ENCODE results near the gene PLA2G4A.

DNA sequence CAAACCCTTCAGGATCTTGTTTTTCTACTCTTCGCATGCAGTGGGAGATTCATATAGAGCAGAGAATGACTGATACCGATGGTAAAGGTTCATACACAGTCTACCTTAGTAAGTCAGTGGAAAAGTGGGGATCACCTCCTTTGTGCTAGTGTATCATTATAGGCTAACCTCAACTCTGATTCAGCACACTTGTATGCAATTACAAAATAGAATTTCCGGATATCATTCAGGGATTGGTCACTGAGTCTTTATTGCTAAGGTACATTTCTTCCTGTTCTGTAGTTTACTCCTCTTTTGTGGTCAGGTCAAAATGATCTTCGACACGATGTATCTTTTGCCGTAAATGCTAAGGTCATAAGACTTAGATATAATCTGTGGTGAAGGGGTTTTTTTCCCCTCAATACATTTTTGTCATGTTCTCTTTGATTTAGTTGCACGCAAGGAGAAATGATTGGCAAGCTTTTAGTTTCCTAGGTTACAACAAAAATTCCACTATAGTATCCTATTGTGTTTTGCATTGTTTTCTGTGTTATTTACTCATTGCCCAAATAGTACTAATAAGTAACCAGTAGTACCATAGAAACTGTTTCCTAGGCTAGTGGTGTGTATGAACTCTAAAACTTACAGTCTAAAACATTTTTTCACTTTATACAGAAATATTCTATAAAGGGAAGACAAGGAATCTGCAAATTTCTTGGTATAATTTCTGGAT is 35.7 kb upstream of the PLA2G4A start:
- TF ChIP-seq, protein P1, sequence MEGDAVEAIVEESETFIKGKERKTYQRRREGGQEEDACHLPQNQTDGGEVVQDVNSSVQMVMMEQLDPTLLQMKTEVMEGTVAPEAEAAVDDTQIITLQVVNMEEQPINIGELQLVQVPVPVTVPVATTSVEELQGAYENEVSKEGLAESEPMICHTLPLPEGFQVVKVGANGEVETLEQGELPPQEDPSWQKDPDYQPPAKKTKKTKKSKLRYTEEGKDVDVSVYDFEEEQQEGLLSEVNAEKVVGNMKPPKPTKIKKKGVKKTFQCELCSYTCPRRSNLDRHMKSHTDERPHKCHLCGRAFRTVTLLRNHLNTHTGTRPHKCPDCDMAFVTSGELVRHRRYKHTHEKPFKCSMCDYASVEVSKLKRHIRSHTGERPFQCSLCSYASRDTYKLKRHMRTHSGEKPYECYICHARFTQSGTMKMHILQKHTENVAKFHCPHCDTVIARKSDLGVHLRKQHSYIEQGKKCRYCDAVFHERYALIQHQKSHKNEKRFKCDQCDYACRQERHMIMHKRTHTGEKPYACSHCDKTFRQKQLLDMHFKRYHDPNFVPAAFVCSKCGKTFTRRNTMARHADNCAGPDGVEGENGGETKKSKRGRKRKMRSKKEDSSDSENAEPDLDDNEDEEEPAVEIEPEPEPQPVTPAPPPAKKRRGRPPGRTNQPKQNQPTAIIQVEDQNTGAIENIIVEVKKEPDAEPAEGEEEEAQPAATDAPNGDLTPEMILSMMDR (IDR thresholded peaks at IDR 0.05; ENCODE audit: low read length): no peak
- TF ChIP-seq EZH2 (IDR thresholded peaks at IDR 0.05; ENCODE audit: borderline replicate concordance, low read length): no peak

Measured in OCI-LY1 (cell line).